Fibroblast of the aortic adventitia (primary cell): ENCODE results near the gene REPIN1. TPM values are rescaled to one million over a fixed set of nuclear protein-coding genes. Genes with fewer than 3 reads are reported as not detected.
"Not testable (repeated sequence)": the region's sequence is repeated elsewhere in the genome, so short reads cannot be mapped to it uniquely, and the experiment has no call there.

ENCODE experiments used
- DNase-seq: peaks from one replicate; pipeline ENCODE4 v3.0.0-alpha.2; 2010; ENCODE audit warnings: low read depth
- H3K4me3 ChIP-seq: 2 replicates; pipeline ENCODE4 v1.5.1; 2011; ENCODE audit warnings: low read depth, mild to moderate bottlenecking, control low read depth, low read length, moderate library complexity
- CTCF ChIP-seq: IDR thresholded peaks from 2 replicates; pipeline ENCODE4 v1.5.1; 2011; ENCODE audit warnings: mild to moderate bottlenecking, low read length, control low read depth, inconsistent platforms; ENCODE audit not compliant: insufficient read depth
- total RNA-seq: library from RNA; depleted of rRNA; stranded (reverse); fragments of >200 nt; gene quantifications from 2 replicates; pipeline ENCODE4 v1.2.3, GENCODE V29; 2012; ENCODE audit warnings: low replicate concordance

REPIN1 gene
- total RNA-seq, 1 donor, result 33.6 TPM

- H3K4me3 ChIP-seq, result no peak overlapping the region
- DNase-seq, result no peak
- TF ChIP-seq CTCF, result no peak
Observed at GRCh38 chr7:150382123-150382843, 13.7 kb downstream of the REPIN1 start.

- DNase-seq, result no peak
- TF ChIP-seq CTCF, result no peak
- no peak overlapping the region for H3K4me3 ChIP-seq
Observed at GRCh38 chr7:150382844-150383225, 14.2 kb downstream of the REPIN1 start.

GRCh38 chr7:150383710-150384397 is 15.2 kb downstream of the REPIN1 start:
- DNase-seq, result no peak
- H3K4me3 ChIP-seq, result no peak overlapping the region
- no peak for TF ChIP-seq CTCF

- no peak overlapping the region for H3K4me3 ChIP-seq
- no peak for DNase-seq
- TF ChIP-seq CTCF, result no peak
Observed at GRCh38 chr7:150384406-150385301, 16.0 kb downstream of the REPIN1 start.

- no peak overlapping the region for H3K4me3 ChIP-seq
- TF ChIP-seq CTCF, result no peak
- DNase-seq, result no peak
Observed at GRCh38 chr7:150385302-150385723, 16.7 kb downstream of the REPIN1 start.

- DNase-seq, H3K4me3 ChIP-seq: not testable (repeated sequence)
Observed at GRCh38 chr7:150385884-150386283, 17.3 kb downstream of the REPIN1 start.

GRCh38 chr7:150388306-150388705 is 19.7 kb downstream of the REPIN1 start:
- TF ChIP-seq CTCF, result no peak
- no peak for DNase-seq
- H3K4me3 ChIP-seq, result no peak overlapping the region
